Measurements from ENCODE around the gene PKP3. TPM values are rescaled to one million over a fixed set of nuclear protein-coding genes. Genes with fewer than 3 reads are reported as not detected.

The PKP3 gene
- total RNA-seq, 1 donor from 2014 or later = 0.52 TPM

DNA sequence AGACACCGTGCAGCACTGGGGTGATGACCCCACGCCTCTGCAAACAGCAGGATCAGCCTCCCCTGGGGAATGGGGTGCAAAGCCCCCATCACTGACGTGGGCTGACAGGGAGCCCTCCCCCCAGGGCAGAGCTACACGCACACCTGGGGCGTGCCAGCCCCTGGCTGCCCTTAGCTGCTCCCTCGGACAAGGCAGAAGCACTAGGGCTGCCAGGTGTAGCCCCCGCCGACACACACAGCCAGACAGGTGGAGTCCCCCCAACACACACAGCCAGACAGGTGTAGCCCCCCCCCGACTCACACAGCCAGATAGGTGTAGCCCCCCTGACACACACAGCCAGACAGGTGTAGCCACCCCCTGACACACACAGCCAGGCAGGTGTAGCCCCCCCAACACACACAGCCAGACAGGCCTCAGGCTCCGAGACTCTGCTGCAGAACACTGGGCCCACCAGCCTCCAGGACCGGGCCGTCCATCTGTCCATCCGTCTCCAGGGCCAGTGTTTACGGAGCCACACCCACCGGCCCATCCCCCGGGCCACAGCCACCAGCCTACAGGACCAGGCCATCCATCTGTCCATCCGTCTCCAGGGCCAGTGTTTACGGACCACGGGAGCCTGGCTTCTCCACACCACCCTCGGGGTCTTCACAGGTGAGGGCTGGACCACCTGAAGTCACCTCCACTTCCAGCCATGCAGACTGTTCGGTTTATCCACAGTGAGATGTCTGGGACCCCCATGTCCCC lies 44.3 kb downstream of the PKP3 start:
- H3K27me3 ChIP-seq (ENCODE audit: low read depth) = peaks cover 76% of the 10 kb centered on the region
- intact Hi-C loops (cut with micrococcal nuclease) = no loop called here
- DNase-seq = no peak

DNA sequence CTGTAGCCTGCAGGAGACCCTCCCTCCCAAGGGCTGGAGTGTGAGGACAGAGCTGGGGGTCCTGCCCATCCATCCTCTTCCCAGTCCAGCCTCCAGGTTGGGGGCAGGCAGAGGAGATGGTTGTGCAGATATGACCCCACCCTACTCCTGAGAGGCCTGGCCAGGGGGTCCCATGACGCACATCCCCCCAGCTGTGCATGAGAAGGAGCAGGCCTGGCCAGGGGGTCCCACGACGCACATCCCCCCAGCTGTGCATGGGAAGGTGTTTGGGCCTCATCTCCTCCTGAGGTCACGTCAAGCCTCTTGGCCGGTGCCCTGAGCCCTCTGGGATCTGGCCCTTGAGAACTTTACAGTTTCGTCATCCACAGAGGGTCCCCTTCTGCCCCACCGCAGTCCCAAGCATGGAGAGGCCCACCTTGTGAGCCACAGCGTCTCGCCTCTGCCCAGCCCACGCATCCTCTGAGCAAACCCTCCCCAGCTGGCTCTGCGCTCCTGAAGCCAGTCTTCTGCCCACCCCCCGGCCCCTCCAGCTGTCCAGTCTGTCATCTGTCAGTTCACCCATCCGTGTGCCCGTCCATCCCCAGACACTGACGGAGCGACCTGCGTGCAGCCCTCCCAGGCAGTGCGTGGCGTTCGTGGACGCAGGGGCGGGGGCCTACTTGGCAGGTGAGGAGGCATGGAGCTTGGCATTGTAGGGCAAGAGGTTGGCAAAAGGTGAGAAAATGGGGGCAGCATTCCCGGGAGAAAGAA lies 45.5 kb downstream of the PKP3 start:
- Histone ChIP-seq H3K36me3 (no peaks in the 10 kb centered on the region), H3K9me3 (replicated peaks) (no peaks in the 10 kb centered on the region), H3K27me3 (ENCODE audit: low read depth) (peaks cover 71% of the 10 kb centered on the region), H3K4me3 (no peak overlapping the region), H3K27ac (replicated peaks) (no peak overlapping the region), H3K4me1 (peaks cover 11% of the 10 kb centered on the region)
- TF ChIP-seq, protein P1, sequence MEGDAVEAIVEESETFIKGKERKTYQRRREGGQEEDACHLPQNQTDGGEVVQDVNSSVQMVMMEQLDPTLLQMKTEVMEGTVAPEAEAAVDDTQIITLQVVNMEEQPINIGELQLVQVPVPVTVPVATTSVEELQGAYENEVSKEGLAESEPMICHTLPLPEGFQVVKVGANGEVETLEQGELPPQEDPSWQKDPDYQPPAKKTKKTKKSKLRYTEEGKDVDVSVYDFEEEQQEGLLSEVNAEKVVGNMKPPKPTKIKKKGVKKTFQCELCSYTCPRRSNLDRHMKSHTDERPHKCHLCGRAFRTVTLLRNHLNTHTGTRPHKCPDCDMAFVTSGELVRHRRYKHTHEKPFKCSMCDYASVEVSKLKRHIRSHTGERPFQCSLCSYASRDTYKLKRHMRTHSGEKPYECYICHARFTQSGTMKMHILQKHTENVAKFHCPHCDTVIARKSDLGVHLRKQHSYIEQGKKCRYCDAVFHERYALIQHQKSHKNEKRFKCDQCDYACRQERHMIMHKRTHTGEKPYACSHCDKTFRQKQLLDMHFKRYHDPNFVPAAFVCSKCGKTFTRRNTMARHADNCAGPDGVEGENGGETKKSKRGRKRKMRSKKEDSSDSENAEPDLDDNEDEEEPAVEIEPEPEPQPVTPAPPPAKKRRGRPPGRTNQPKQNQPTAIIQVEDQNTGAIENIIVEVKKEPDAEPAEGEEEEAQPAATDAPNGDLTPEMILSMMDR (IDR thresholded peaks at IDR 0.05; ENCODE audit: borderline replicate concordance) = no peak
- intact Hi-C loops (cut with micrococcal nuclease) = no loop called here
- no peak for DNase-seq

More for the DNA sequence above, 44.3 kb downstream of the PKP3 start:
- Histone ChIP-seq H3K27ac (replicated peaks) (no peak overlapping the region), H3K4me1 (peaks cover 5% of the 10 kb centered on the region), H3K36me3 (no peaks in the 10 kb centered on the region), H3K4me3 (no peak overlapping the region), H3K9me3 (replicated peaks) (no peaks in the 10 kb centered on the region)
- TF ChIP-seq, protein P1 (IDR thresholded peaks at IDR 0.05; ENCODE audit: borderline replicate concordance) = no peak

DNA sequence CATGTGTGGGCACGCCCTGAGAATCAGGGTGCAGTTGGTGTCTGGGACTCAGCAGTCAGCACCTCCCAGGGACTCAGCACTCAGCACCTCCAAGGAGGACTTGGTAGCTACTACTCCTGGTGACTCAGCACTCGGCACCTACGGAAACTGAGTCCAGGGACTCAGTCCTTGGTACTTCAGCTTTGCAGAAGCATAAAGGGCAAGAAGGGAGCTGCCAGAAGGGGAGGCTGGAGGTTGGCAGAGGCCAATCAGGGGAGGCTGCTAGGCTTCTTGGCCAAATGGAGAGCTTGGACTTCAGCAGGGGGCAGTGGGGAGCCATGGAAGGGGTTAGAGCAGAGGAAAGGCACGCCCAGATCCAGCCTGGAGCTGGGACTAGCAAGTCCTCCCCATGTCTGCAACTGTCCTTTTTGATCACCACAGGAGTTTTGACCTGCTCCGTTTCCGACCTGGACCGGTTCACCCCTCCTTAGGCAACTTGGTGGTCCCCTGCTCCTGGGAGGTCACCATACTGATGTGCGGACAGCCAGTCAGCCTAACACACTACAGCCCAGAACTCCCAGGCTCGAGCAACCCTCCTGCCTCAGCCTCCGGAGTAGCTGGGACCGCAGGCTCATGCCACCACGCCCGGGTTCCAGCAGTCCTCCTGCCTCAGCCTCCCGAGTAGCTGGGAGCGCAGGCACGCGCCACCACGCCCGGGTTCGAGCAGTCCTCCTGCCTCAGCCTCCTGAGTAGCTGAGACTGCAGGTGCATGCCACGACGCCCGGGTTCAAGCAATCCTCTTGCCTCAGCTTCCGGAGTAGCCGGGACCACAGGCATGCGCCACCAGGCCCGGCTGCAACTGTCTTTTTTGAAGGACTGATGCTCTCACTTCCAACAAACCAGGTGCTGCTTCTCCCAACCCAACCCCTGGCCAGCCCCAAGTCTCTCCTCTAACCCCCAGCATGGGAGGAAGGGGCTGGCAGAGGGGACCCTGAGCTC lies 46.3 kb downstream of the PKP3 start:
- intact Hi-C loops (cut with micrococcal nuclease) = no loop called here
- DNase-seq = no peak
- H3K27me3 ChIP-seq (ENCODE audit: low read depth) = peaks cover 64% of the 10 kb centered on the region

DNA sequence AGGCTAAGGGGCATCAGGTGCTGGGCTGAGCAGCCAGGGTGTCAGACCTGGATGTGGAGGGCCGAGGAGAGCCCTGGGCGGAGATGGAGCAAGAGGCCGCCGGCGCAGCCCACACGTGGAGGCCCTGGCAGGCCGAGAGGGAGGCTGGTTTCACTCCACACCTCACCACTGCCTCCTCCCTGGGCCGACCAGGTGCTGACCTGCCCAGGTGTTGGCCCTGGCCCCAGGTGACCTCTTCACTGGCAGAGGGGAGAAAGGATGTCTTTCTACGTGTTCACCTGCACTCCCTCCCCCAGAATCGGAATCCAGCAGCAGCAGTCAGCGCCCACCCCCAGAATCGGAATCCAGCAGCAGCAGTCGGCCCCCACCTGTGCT lies 47.0 kb downstream of the PKP3 start:
- TF ChIP-seq, protein P1 (IDR thresholded peaks at IDR 0.05; ENCODE audit: borderline replicate concordance) = no peak
- Histone ChIP-seq H3K9me3 (replicated peaks) (no peaks in the 10 kb centered on the region), H3K27ac (replicated peaks) (no peak overlapping the region), H3K4me1 (peaks cover 17% of the 10 kb centered on the region), H3K36me3 (no peaks in the 10 kb centered on the region), H3K27me3 (ENCODE audit: low read depth) (peaks cover 64% of the 10 kb centered on the region), H3K4me3 (no peak overlapping the region)
- DNase-seq = no peak
- intact Hi-C loops (cut with micrococcal nuclease) = no loop called here

More for the DNA sequence above, 46.3 kb downstream of the PKP3 start:
- H3K36me3 ChIP-seq = no peaks in the 10 kb centered on the region
- no peak overlapping the region for H3K4me3 ChIP-seq
- H3K9me3 ChIP-seq (replicated peaks) = no peaks in the 10 kb centered on the region
- H3K27ac ChIP-seq (replicated peaks) = no peak overlapping the region
- peaks cover 17% of the 10 kb centered on the region for H3K4me1 ChIP-seq
- TF ChIP-seq, protein P1 (IDR thresholded peaks at IDR 0.05; ENCODE audit: borderline replicate concordance) = peak; percentile 34

Measured in left ventricle myocardium inferior (tissue), 1 donor.